Activated CD4-positive, alpha-beta T cell treated with anti-CD3 and anti-CD28 coated beads, Interleukin-2, amount 10 ng/mL, durations not matched to agents 7 days and 5 days (primary cell): Measurements from ENCODE around the gene THBS2. TPM values are rescaled to one million over a fixed set of nuclear protein-coding genes. Genes with fewer than 3 reads are reported as not detected.
"Not testable (repeated sequence)": the region's sequence is repeated elsewhere in the genome, so short reads cannot be mapped to it uniquely, and the experiment has no call there.

Experiments used
- CTCF ChIA-PET: fragments of 350-600 bp; sonication (Branson Sonifier 250); formaldehyde crosslinking; loops from one replicate; lab custom pipeline; 2021; ENCODE audit warnings: antibody characterized with exemption; lab: Charles Lee
- POLR2A ChIA-PET: fragments of 350-600 bp; sonication (Branson Sonifier 250); formaldehyde crosslinking; loops from one replicate; lab custom pipeline; 2021; ENCODE audit warnings: antibody characterized with exemption; lab: Charles Lee
- DNase-seq: peaks from one replicate; pipeline ENCODE4 v3.0.0-alpha.2; 2020
- H3K27ac Mint-ChIP-seq: one replicate; pipeline ENCODE4 v1.8.0; 2021; ENCODE audit warnings: mild to moderate bottlenecking, moderate library complexity, mixed read lengths
- H3K27me3 Mint-ChIP-seq: one replicate; pipeline ENCODE4 v1.8.0; 2021; ENCODE audit warnings: mixed read lengths
- H3K36me3 Mint-ChIP-seq: one replicate; pipeline ENCODE4 v1.8.0; 2021; ENCODE audit warnings: low read depth, mixed read lengths
- H3K4me1 Mint-ChIP-seq: one replicate; pipeline ENCODE4 v1.8.0; 2021; ENCODE audit warnings: mixed read lengths
- H3K4me3 Mint-ChIP-seq: one replicate; pipeline ENCODE4 v1.8.0; 2021; ENCODE audit warnings: mild to moderate bottlenecking, moderate library complexity, mixed read lengths
- H3K9me3 Mint-ChIP-seq: one replicate; pipeline ENCODE4 v1.8.0; 2021; ENCODE audit warnings: mixed read lengths
- total RNA-seq, 2 experiments: library from RNA; stranded (reverse); gene quantifications; one replicate each; pipeline ENCODE4 v1.2.3, GENCODE V29; 2021

THBS2 gene
- total RNA-seq, 2 experiments from 2014 or later = not detected

GRCh38 chr6:169269180-169270076 is 15.8 kb upstream of the THBS2 start:
- H3K27me3 Mint-ChIP-seq = peaks cover 14% of the 10 kb centered on the region
- ChIA-PET POLR2A (no interaction called here), CTCF (no interaction called here)

DNA sequence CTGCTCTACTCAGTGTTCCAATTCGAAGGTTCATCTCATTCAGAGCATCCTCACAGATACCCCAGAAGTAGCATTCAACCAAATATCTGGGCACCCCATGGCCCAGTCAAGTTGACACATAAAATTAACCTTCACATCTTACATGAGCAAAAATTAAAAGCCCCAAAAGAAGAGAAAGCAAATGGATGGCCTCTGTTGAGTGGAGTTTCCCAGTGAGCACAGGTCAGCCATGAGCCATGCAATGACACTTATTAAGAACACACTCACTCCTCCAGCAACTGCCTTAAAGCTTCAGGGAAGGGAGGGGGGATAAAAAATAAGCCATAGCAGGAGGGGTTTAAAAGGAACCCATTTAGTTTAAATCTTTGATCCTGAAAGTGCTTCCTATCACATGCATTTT is 14.6 kb upstream of the THBS2 start:
- H3K4me3 Mint-ChIP-seq = no peak overlapping the region
- H3K27ac Mint-ChIP-seq = no peak overlapping the region
- H3K36me3 Mint-ChIP-seq = no peaks in the 10 kb centered on the region
- ChIA-PET POLR2A (no interaction called here), CTCF (no interaction called here)
- peaks cover 14% of the 10 kb centered on the region for H3K27me3 Mint-ChIP-seq
- H3K4me1 Mint-ChIP-seq = no peaks in the 10 kb centered on the region
- no peaks in the 10 kb centered on the region for H3K9me3 Mint-ChIP-seq
- DNase-seq = no peak

More at GRCh38 chr6:169269180-169270076, 15.8 kb upstream of the THBS2 start:
- no peak for DNase-seq
- H3K9me3 Mint-ChIP-seq = no peaks in the 10 kb centered on the region
- H3K4me1 Mint-ChIP-seq = no peaks in the 10 kb centered on the region
- H3K27ac Mint-ChIP-seq = no peak overlapping the region
- no peaks in the 10 kb centered on the region for H3K36me3 Mint-ChIP-seq
- no peak overlapping the region for H3K4me3 Mint-ChIP-seq

GRCh38 chr6:169266746-169267591 is 13.3 kb upstream of the THBS2 start:
- Mint-ChIP-seq H3K9me3 (no peaks in the 10 kb centered on the region), H3K27ac (no peak overlapping the region), H3K4me1 (no peaks in the 10 kb centered on the region), H3K4me3 (no peak overlapping the region), H3K27me3 (peaks cover 14% of the 10 kb centered on the region), H3K36me3 (no peaks in the 10 kb centered on the region)
- CTCF ChIA-PET = no interaction called here
- DNase-seq = no peak
- POLR2A ChIA-PET = no interaction called here

GRCh38 chr6:169266261-169266660 is 12.6 kb upstream of the THBS2 start:
- ChIA-PET CTCF (interaction anchor here (0.6 kb wide), 1 partner anchor 321 kb away, joined by 3 read pairs; no protein-coding TSS in a partner anchor), POLR2A (no interaction called here)
- Mint-ChIP-seq H3K27ac (no peak overlapping the region), H3K4me1 (no peaks in the 10 kb centered on the region), H3K4me3 (no peak overlapping the region), H3K9me3 (no peaks in the 10 kb centered on the region), H3K27me3 (peaks cover 8% of the 10 kb centered on the region), H3K36me3 (no peaks in the 10 kb centered on the region)
- DNase-seq = no peak

- H3K36me3 Mint-ChIP-seq = no peaks in the 10 kb centered on the region
- H3K4me1 Mint-ChIP-seq = no peaks in the 10 kb centered on the region
- H3K27ac Mint-ChIP-seq = no peak overlapping the region
- no peaks in the 10 kb centered on the region for H3K9me3 Mint-ChIP-seq
- ChIA-PET CTCF (interaction anchor here (0.6 kb wide), 1 partner anchor 322 kb away, joined by 3 read pairs; no protein-coding TSS in a partner anchor), POLR2A (no interaction called here)
- peaks cover 8% of the 10 kb centered on the region for H3K27me3 Mint-ChIP-seq
- no peak overlapping the region for H3K4me3 Mint-ChIP-seq
- DNase-seq = no peak
Observed at GRCh38 chr6:169265486-169266131, 12.0 kb upstream of the THBS2 start.

DNA sequence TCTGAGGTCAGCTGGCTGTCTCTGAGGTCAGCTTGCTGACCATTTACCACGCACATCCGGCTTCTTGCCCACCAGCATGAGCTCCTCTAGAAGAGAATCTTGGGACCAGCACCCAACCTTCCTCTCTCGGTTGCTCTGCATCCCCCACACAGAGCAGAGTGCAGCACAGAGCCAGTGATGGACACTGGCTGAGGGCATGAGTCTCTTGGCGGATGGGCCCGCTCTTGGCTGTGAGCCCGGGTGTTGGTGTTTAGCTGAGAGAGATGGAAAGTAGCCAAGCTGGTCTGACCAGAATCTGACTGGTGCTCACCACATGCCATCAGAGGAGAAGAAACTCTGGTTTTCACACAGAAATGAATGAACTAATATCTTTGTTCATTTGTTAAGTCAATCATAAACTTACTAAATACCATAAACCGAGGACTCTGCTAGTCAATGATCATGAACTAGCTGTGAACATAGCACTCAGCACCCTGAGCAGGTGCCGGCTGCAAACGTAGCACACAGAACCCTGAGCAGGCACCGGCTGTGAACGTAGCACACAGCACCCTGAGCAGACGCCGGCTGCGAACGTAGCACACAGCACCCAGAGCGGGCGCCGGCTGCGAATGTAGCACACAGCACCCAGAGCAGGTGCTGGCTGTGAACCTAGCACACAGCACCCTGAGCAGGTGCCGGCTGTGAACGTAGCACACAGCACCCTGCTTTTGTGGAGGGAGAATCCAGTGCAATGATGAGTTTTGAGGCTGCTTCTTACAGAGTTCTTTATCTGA is 10.4 kb upstream of the THBS2 start:
- no peak for DNase-seq
- no peaks in the 10 kb centered on the region for H3K36me3 Mint-ChIP-seq
- H3K4me1 Mint-ChIP-seq = no peaks in the 10 kb centered on the region
- POLR2A ChIA-PET = interaction anchor here (0.6 kb wide), 1 partner anchor 21 kb away, joined by 5 read pairs; no protein-coding TSS in a partner anchor
- no peak overlapping the region for H3K4me3 Mint-ChIP-seq
- no peaks in the 10 kb centered on the region for H3K9me3 Mint-ChIP-seq
- H3K27ac Mint-ChIP-seq = no peak overlapping the region
- no peaks in the 10 kb centered on the region for H3K27me3 Mint-ChIP-seq
- CTCF ChIA-PET = interaction anchor here (0.6 kb wide), 1 partner anchor 1449 kb away, joined by 3 read pairs; no protein-coding TSS in a partner anchor

DNA sequence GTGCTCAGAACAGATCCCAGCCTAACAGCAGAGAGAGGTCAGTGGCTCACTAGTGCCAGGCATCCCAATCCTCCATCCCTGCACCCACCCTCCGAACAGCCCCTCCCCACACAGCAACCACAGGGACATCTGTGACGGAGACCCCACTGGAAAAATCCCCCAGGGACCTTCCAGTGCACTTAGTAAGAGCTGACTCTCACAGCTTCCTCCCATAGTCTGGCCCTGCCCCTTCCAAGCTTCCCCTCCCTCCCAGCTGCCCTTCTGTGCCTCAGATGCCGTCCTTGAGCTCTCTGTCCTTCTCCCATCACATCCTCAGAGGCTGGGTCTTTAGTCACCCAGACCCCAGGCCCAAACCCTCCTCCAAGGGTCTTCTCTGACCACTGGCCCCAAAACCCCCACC is 9.7 kb upstream of the THBS2 start:
- Mint-ChIP-seq H3K27ac (no peak overlapping the region), H3K36me3 (no peaks in the 10 kb centered on the region), H3K27me3 (no peaks in the 10 kb centered on the region), H3K4me1 (no peaks in the 10 kb centered on the region), H3K9me3 (no peaks in the 10 kb centered on the region), H3K4me3 (no peak overlapping the region)
- DNase-seq = no peak
- POLR2A ChIA-PET = interaction anchor here (0.6 kb wide), 1 partner anchor 20 kb away, joined by 5 read pairs; no protein-coding TSS in a partner anchor
- CTCF ChIA-PET = no interaction called here

GRCh38 chr6:169262602-169263001 is 9.0 kb upstream of the THBS2 start:
- DNase-seq, H3K36me3 Mint-ChIP-seq, H3K9me3 Mint-ChIP-seq, H3K27ac Mint-ChIP-seq, H3K4me3 Mint-ChIP-seq, POLR2A ChIA-PET, H3K4me1 Mint-ChIP-seq, CTCF ChIA-PET, H3K27me3 Mint-ChIP-seq: not testable (repeated sequence)

GRCh38 chr6:169256518-169256917 is 2.9 kb upstream of the THBS2 start:
- no peaks in the 10 kb centered on the region for H3K9me3 Mint-ChIP-seq
- H3K27me3 Mint-ChIP-seq = peaks cover 41% of the 10 kb centered on the region
- no peak overlapping the region for H3K4me3 Mint-ChIP-seq

GRCh38 chr6:169256061-169256460 is 2.4 kb upstream of the THBS2 start:
- no peak overlapping the region for H3K4me3 Mint-ChIP-seq
- no peak overlapping the region for H3K27ac Mint-ChIP-seq
- no peak for DNase-seq
- peaks cover 4% of the 10 kb centered on the region for H3K4me1 Mint-ChIP-seq
- H3K9me3 Mint-ChIP-seq = no peaks in the 10 kb centered on the region
- no peaks in the 10 kb centered on the region for H3K36me3 Mint-ChIP-seq
- peaks cover 41% of the 10 kb centered on the region for H3K27me3 Mint-ChIP-seq
- CTCF ChIA-PET = no interaction called here
- POLR2A ChIA-PET = no interaction called here

More at GRCh38 chr6:169256518-169256917, 2.9 kb upstream of the THBS2 start:
- Mint-ChIP-seq H3K4me1 (peaks cover 4% of the 10 kb centered on the region), H3K27ac (no peak overlapping the region), H3K36me3 (no peaks in the 10 kb centered on the region)
- CTCF ChIA-PET = no interaction called here
- POLR2A ChIA-PET = no interaction called here
- DNase-seq = no peak

- peaks cover 45% of the 10 kb centered on the region for H3K27me3 Mint-ChIP-seq
- no peaks in the 10 kb centered on the region for H3K36me3 Mint-ChIP-seq
- no peak overlapping the region for H3K4me3 Mint-ChIP-seq
- H3K9me3 Mint-ChIP-seq = no peaks in the 10 kb centered on the region
- no peak for DNase-seq
- ChIA-PET CTCF (no interaction called here), POLR2A (no interaction called here)
- peaks cover 4% of the 10 kb centered on the region for H3K4me1 Mint-ChIP-seq
- no peak overlapping the region for H3K27ac Mint-ChIP-seq
Observed at GRCh38 chr6:169255643-169256042, 2.0 kb upstream of the THBS2 start.
